NCI-H2196 treated with DMSO at 0.1 percent for 48 hours (cell line): ENCODE results near the gene NDUFS7.
"Not testable (repeated sequence)": the region's sequence is repeated elsewhere in the genome, so short reads cannot be mapped to it uniquely, and the experiment has no call there.

ENCODE experiments used
- DNase-seq: peaks from one replicate; lab custom pipeline; 2025; ENCODE audit not compliant: unreplicated experiment; lab: John Stamatoyannopoulos, UW

NDUFS7 gene

GRCh38 chr19:1417145-1417544, 33.4 kb downstream of the NDUFS7 start:
- DNase-seq: no peak

GRCh38 chr19:1417681-1418495, 34.2 kb downstream of the NDUFS7 start:
- DNase-seq: no peak

- DNase-seq: no peak
These were observed 34.7 kb downstream of the NDUFS7 start for GRCh38 chr19:1418496-1418775.

- no peak for DNase-seq
These were observed 35.4 kb downstream of the NDUFS7 start for GRCh38 chr19:1418951-1419738.

GRCh38 chr19:1420085-1420484, 36.4 kb downstream of the NDUFS7 start:
- DNase-seq: not testable (repeated sequence)

GRCh38 chr19:1420590-1420989, 36.9 kb downstream of the NDUFS7 start:
- DNase-seq: no peak

- no peak for DNase-seq
These were observed 37.7 kb downstream of the NDUFS7 start for GRCh38 chr19:1421218-1421957.

- no peak for DNase-seq
These were observed 38.2 kb downstream of the NDUFS7 start for GRCh38 chr19:1421958-1422305.

- no peak for DNase-seq
These were observed 38.7 kb downstream of the NDUFS7 start for GRCh38 chr19:1422360-1422759.

- DNase-seq: no peak
These were observed 39.2 kb downstream of the NDUFS7 start for GRCh38 chr19:1422943-1423342.

- DNase-seq: no peak
These were observed 39.9 kb downstream of the NDUFS7 start for GRCh38 chr19:1423436-1424191.

GRCh38 chr19:1424192-1424955, 40.7 kb downstream of the NDUFS7 start:
- DNase-seq: no peak

GRCh38 chr19:1425102-1425837, 41.6 kb downstream of the NDUFS7 start:
- no peak for DNase-seq

- no peak for DNase-seq
These were observed 42.2 kb downstream of the NDUFS7 start for GRCh38 chr19:1425902-1426301.

GRCh38 chr19:1426736-1427135, 43.0 kb downstream of the NDUFS7 start:
- no peak for DNase-seq

- DNase-seq: no peak
These were observed 43.7 kb downstream of the NDUFS7 start for GRCh38 chr19:1427221-1427920.

- no peak for DNase-seq
These were observed 45.2 kb downstream of the NDUFS7 start for GRCh38 chr19:1428738-1429391.

GRCh38 chr19:1429750-1430149, 46.0 kb downstream of the NDUFS7 start:
- no peak for DNase-seq

GRCh38 chr19:1430246-1430645, 46.5 kb downstream of the NDUFS7 start:
- DNase-seq: no peak
